ENCODE measurements around the gene CACNA2D2. TPM values are rescaled to one million over a fixed set of nuclear protein-coding genes. Genes with fewer than 3 reads are reported as not detected.

Gene CACNA2D2
- total and polyA plus RNA-seq, 2 of the 4 experiments (the other 2 are of a cell fraction): 0.15 TPM; not detected in 1

DNA sequence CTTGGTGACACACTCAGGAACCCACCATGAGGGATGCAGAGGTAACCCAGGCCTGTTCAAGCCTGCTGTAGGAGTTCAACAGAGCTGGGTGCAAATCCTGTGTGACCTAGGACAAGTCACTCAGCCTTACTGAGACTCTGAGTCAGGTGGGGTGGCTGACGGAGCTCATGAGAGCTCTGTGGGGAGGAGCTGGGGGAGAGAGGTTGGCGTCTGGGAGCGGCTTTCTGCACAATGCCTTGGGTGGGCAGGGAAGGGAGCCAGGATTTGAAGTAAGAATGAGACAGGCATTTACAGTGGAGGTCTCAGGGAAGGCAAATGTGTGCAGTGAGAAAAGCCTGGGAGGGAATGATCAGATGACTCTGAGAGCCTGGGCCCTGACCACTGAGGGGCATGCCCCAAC, 45.8 kb upstream of the CACNA2D2 start:
- CTCF ChIA-PET: no interaction called here

More for the DNA sequence above, 45.8 kb upstream of the CACNA2D2 start:
- Histone ChIP-seq H4K91ac (ENCODE audit: insufficient read depth, low read depth, low read length) (no peak overlapping the region), H2BK120ac (ENCODE audit: low read depth, low read length) (no peak overlapping the region), H3K4me2 (ENCODE audit: low read depth, low read length) (no peak overlapping the region), H2AK9ac (replicated peaks; ENCODE audit: low read depth, low read length, poor library complexity) (no peak overlapping the region), H3K56ac (ENCODE audit: extremely low read depth, insufficient read depth, low read length) (no peak overlapping the region), H3K9me3 (ENCODE audit: control insufficient read depth, insufficient read depth, low read length) (no peaks in the 10 kb centered on the region), H3K18ac (ENCODE audit: low read depth, low read length) (no peak overlapping the region), H2BK20ac (ENCODE audit: low read depth, low read length) (no peak overlapping the region), H3K4me1 (ENCODE audit: control insufficient read depth, insufficient read depth, low read length) (no peaks in the 10 kb centered on the region), H3K79me1 (ENCODE audit: low read depth in 1 of 2, low read length in 2 of 2) (no peaks in the 10 kb centered on the region), H3K9me1 (ENCODE audit: insufficient read depth, low read length) (no peaks in the 10 kb centered on the region), H3K23ac (ENCODE audit: low read depth, low read length) (no peak overlapping the region), H3K4me3 (ENCODE audit: insufficient read depth, low read depth, low read length) (no peak overlapping the region), H3K4ac (ENCODE audit: low read depth, low read length) (no peak overlapping the region), H2BK5ac (ENCODE audit: low read depth, low read length, poor library complexity, severe bottlenecking) (no peak overlapping the region), H4K20me1 (ENCODE audit: insufficient read depth, low read length) (no peaks in the 10 kb centered on the region), H2AFZ (replicated peaks; ENCODE audit: low read length, poor library complexity) (peak overlapping the region; percentile 18), H3K27ac (ENCODE audit: insufficient read depth, low read length) (no peak overlapping the region), H3K27me3 (ENCODE audit: control insufficient read depth, insufficient read depth, low read length) (peaks cover 32% of the 10 kb centered on the region), H3K14ac (replicated peaks; ENCODE audit: low read depth, low read length) (no peak overlapping the region), H4K8ac (ENCODE audit: low read depth in 2 of 2, low read length in 2 of 2) (no peak overlapping the region), H3K36me3 (ENCODE audit: control insufficient read depth, insufficient read depth, low read length) (no peaks in the 10 kb centered on the region), H2BK15ac (ENCODE audit: low read depth, low read length) (no peak overlapping the region), H4K5ac (ENCODE audit: low read depth, low read length) (no peak overlapping the region), H3K9ac (ENCODE audit: low read depth, low read length) (no peak overlapping the region), H2AK5ac (ENCODE audit: low read depth, low read length) (no peak overlapping the region)
- in situ Hi-C loops (cut with MboI; ENCODE audit: low sequenced_read_pairs): loop anchor here (5.0 to 10.0 kb wide), 2 partner anchors 114 to 202 kb away; partner anchors contain the start of gene ZMYND10
- intact Hi-C loops (cut with micrococcal nuclease): no loop called here
- POLR2A ChIA-PET (ENCODE audit: unreplicated experiment): no interaction called here
- no CpG with 5 or more reads among the region's 3 CpGs for WGBS, 2 experiments (ENCODE audit: extremely low coverage in 2 of 2, insufficient read length in 1 of 2)
- DNase-seq: no peak
- BruUV-seq (replicated peaks): no TSS peak
- dilution Hi-C loops (cut with HindIII; ENCODE audit: low sequenced_read_pairs, unreplicated experiment): no loop called here
- TF ChIP-seq BHLHE40 (IDR thresholded peaks at IDR 0.05; ENCODE audit: low read depth, low read length) (no peak), CEBPB (IDR thresholded peaks at IDR 0.05; ENCODE audit: low read depth, low read length) (no peak)
- ATAC-seq (ENCODE audit: low read depth): no peak
